OCI-LY1 (cell line): ENCODE measurements around the gene TACC3.

Experiments
- CTCF ChIP-seq: fragments of 200-600 bp; sonication (generic), shearing (Covaris generic); IDR thresholded peaks from 2 replicates; pipeline ENCODE4 v1.5.1; 2017; ENCODE audit warnings: mild to moderate bottlenecking, antibody characterized with exemption, low read length, moderate library complexity, mixed read lengths
- EZH2 ChIP-seq: fragments of 200-600 bp; sonication (generic), shearing (Covaris generic); IDR thresholded peaks from 2 replicates; pipeline ENCODE4 v1.8.0; 2017; ENCODE audit warnings: borderline replicate concordance, mixed run types, mild to moderate bottlenecking, antibody characterized with exemption, low read length, moderate library complexity, mixed read lengths

GRCh38 chr4:1711055-1711570 lies 10.2 kb upstream of the TACC3 start:
- no peak for TF ChIP-seq CTCF
- TF ChIP-seq EZH2: no peak
